ENCODE results near the gene CROCC. TPM values are rescaled to one million over a fixed set of nuclear protein-coding genes. Genes with fewer than 3 reads are reported as not detected.
A peak's percentile ranks its signal among the peaks of the same experiment; 100 is the strongest.
"Not testable (repeated sequence)": the region's sequence is repeated elsewhere in the genome, so short reads cannot be mapped to it uniquely, and the experiment has no call there.

CROCC gene
- total and polyA plus RNA-seq, 9 of the 15 experiments (the other 6 are each of a cell fraction or from before 2014, with no cell fraction given) = 0.17 to 15.4 (median 7.6) TPM

GRCh38 chr1:16895598-16896315 is 26.0 kb upstream of the CROCC start, which contains the start of gene RNU1-2:
Gene RNU1-2 (plus strand): TSS chr1:16895980.
- ATAC-seq (peak; percentile 100), DNase-seq (ENCODE audit: extremely low read depth in 1 of 4, low spot score in 3 of 4) (peak; percentile 78 to 95 (median 84))
- H3K9me3 ChIP-seq (replicated peaks; ENCODE audit: control insufficient read depth, insufficient read depth, low read depth, low read length); H3K9me1 ChIP-seq (ENCODE audit: control insufficient read depth, insufficient read depth, low read length); CTCF ChIA-PET (ENCODE audit: low intra/inter-chr PET ratio); FAIRE-seq; H4K20me1 ChIP-seq (replicated peaks; ENCODE audit: control insufficient read depth, insufficient read depth, low read length); H3K27me3 ChIP-seq (ENCODE audit: control insufficient read depth in 2 of 2, insufficient read depth in 2 of 2, low read length in 2 of 2); H3K79me2 ChIP-seq (ENCODE audit: control insufficient read depth, insufficient read depth, low read length); H3K36me3 ChIP-seq (ENCODE audit: control insufficient read depth, insufficient read depth, low read length): not testable (repeated sequence)
- 0% methylated on average over 25 of the region's 39 CpGs for WGBS (ENCODE audit: insufficient coverage, low coverage, missing lambda C conversion rate)
- TSS peak; percentile 99 for BruUV-seq (replicated peaks)
- POLR2A ChIA-PET = interaction anchor here (0.6 to 2.5 kb wide), 19 partner anchors 10 to 661 kb away, joined by 3 to 71 read pairs (median 3); partner anchors contain the start of genes CROCC and RNU1-1
- peak within 1 kb of the TSS; percentile 81 for H3K4me2 ChIP-seq (ENCODE audit: insufficient read depth, low read length)
- in situ Hi-C loops (cut with MboI) (loop anchor here (5.0 kb wide), 1 partner anchor 153 kb away; the partner anchor contains the start of gene RNU1-4), intact Hi-C loops (cut with micrococcal nuclease) (loop anchor here (1.0 kb wide), 1 partner anchor 10 kb away; no protein-coding TSS in a partner anchor)
- H3K4me3 ChIP-seq = peak within 1 kb of the TSS; percentile 29
- peak within 1 kb of the TSS; percentile 84 to 96 for H3K9ac ChIP-seq (ENCODE audit: insufficient read depth in 1 of 2, low read depth in 2 of 2, low read length in 2 of 2)
- H3K27ac ChIP-seq (ENCODE audit: extremely low read depth, low read depth, low read length) = peak within 1 kb of the TSS; percentile 98
- peak within 1 kb of the TSS; percentile 84 for H2AFZ ChIP-seq (ENCODE audit: low read depth, low read length)
- H3K4me1 ChIP-seq (replicated peaks in 1 of 2; ENCODE audit: control insufficient read depth in 2 of 2, insufficient read depth in 2 of 2, low read length in 2 of 2) = peaks cover 6 to 20% of the 10 kb centered on the region in 2 experiments; a peak in 4 of 5 replicates
- TF ChIP-seq DPF2 (IDR thresholded peaks at IDR 0.05) (peak; percentile 59; the same call in 1 of the 2 replicates), POLR2B (IDR thresholded peaks at IDR 0.05; ENCODE audit: low read depth, partially characterized antibody) (peak; percentile 100), GABPB2 (CRISPR knock-in tag; conservative IDR thresholded peaks at IDR 0.05) (peak; percentile 95), TFE3 (CRISPR knock-in tag; IDR thresholded peaks at IDR 0.05) (peak; percentile 25; the same call in 1 of the 2 replicates), TEAD1 (CRISPR knock-in tag; IDR thresholded peaks at IDR 0.05) (peak; percentile 18 to 94; a peak in 2 of 4 replicates), SMAD3 (CRISPR knock-in tag; conservative IDR thresholded peaks at IDR 0.05) (peak; percentile 96), ZSCAN32 (CRISPR knock-in tag; IDR thresholded peaks at IDR 0.05) (peak; percentile 84; the same call in 1 of the 2 replicates), HNRNPL (IDR thresholded peaks at IDR 0.05; ENCODE audit: low read depth, low read length) (peak; percentile 50; the same call in 1 of the 2 replicates), LCOR (CRISPR knock-in tag; IDR thresholded peaks at IDR 0.05) (peak; percentile 91), FOXO4 (CRISPR knock-in tag; IDR thresholded peaks at IDR 0.05) (peak; percentile 83; the same call in 1 of the 2 replicates), KDM5B (IDR thresholded peaks at IDR 0.05; ENCODE audit: insufficient replicate concordance, low read depth, low read length) (peak; percentile 97), MED1 (CRISPR knock-in tag; IDR thresholded peaks at IDR 0.05; ENCODE audit: borderline replicate concordance) (peak; percentile 85; the same call in 1 of the 2 replicates), ELF1 (tag; IDR thresholded peaks at IDR 0.05) (peak; percentile 74), STAT6 (CRISPR knock-in tag; IDR thresholded peaks at IDR 0.05) (0 out of 2 replicates have a peak, but pooled peaks have one; percentile 24), ZNF436 (CRISPR knock-in tag; IDR thresholded peaks at IDR 0.05) (peak; percentile 91)
- TF ChIP-seq, protein P1, sequence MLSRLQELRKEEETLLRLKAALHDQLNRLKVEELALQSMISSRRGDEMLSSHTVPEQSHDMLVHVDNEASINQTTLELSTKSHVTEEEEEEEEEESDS (CRISPR knock-in tag; IDR thresholded peaks at IDR 0.05) = peak; percentile 88
